ENCODE data around the gene DYSF. TPM values are rescaled to one million over a fixed set of nuclear protein-coding genes. Genes with fewer than 3 reads are reported as not detected.
A peak's percentile ranks its signal among the peaks of the same experiment; 100 is the strongest.

Gene DYSF
- total RNA-seq, 4 donors from 2014 or later: 2.8 to 14.9 (median 4.0) TPM

DNA sequence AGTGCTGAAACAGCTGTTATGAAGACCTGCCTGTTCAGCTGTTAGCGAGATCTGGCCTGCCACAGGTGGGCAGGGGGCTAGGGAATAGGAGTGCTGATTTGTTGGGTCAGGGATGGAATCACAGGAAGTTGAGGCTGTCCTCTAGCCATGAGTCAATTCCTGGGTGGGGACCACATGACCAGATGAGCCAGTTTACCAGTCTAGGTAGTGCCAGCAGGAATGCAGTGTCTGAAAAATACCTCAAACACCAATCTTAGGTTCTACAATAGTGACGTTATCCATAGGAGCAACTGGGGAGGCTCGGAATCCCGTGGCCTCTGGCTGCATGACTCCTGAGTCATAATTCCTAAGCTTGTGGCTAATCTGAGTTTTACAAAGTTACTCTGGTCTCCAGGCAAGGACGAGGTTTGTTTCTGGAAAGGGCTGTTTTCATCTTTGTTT lies 44.9 kb downstream of the DYSF start:
- Histone ChIP-seq H3K36me3 (no peaks in the 10 kb centered on the region), H3K4me3 (no peak overlapping the region), H3K27me3 (no peaks in the 10 kb centered on the region), H3K27ac (peak overlapping the region in 1 of 4 donors; percentile 19), H3K4me1 (no peaks in the 10 kb centered on the region), H3K9me3 (no peaks in the 10 kb centered on the region)
- DNase-seq: no peak
- TF ChIP-seq POLR2A (IDR thresholded peaks at IDR 0.05): no peak
- TF ChIP-seq, protein P1, sequence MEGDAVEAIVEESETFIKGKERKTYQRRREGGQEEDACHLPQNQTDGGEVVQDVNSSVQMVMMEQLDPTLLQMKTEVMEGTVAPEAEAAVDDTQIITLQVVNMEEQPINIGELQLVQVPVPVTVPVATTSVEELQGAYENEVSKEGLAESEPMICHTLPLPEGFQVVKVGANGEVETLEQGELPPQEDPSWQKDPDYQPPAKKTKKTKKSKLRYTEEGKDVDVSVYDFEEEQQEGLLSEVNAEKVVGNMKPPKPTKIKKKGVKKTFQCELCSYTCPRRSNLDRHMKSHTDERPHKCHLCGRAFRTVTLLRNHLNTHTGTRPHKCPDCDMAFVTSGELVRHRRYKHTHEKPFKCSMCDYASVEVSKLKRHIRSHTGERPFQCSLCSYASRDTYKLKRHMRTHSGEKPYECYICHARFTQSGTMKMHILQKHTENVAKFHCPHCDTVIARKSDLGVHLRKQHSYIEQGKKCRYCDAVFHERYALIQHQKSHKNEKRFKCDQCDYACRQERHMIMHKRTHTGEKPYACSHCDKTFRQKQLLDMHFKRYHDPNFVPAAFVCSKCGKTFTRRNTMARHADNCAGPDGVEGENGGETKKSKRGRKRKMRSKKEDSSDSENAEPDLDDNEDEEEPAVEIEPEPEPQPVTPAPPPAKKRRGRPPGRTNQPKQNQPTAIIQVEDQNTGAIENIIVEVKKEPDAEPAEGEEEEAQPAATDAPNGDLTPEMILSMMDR (IDR thresholded peaks at IDR 0.05): no peak

DNA sequence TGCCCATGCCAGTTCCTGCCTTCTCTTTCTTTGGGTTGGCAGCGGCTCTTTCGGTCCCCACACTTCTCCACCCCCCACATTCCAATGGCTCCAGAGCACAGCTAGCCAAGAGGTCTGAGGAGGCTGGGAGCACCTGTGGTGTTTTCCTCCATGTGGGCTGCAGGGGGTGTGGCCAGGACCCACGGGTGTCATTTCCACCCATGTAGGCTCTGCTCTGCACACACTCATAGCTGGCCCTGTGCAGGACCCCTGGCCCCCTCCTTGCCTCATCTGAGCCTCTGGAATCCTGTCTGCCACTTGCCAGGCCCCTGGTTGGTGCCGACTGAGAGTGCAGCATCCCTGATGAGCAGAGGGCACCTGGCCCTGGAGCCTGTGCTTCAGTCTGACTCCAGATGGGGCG lies 46.3 kb downstream of the DYSF start:
- peak in 1 of 3 donors; percentile 25 for DNase-seq
- Histone ChIP-seq H3K4me1 (no peaks in the 10 kb centered on the region), H3K9me3 (no peaks in the 10 kb centered on the region), H3K27ac (peak overlapping the region in 2 of 4 donors; percentile 28 to 50), H3K27me3 (no peaks in the 10 kb centered on the region), H3K36me3 (no peaks in the 10 kb centered on the region), H3K4me3 (no peak overlapping the region)
- no peak for TF ChIP-seq POLR2A (IDR thresholded peaks at IDR 0.05)
- TF ChIP-seq, protein P1 (IDR thresholded peaks at IDR 0.05): no peak

DNA sequence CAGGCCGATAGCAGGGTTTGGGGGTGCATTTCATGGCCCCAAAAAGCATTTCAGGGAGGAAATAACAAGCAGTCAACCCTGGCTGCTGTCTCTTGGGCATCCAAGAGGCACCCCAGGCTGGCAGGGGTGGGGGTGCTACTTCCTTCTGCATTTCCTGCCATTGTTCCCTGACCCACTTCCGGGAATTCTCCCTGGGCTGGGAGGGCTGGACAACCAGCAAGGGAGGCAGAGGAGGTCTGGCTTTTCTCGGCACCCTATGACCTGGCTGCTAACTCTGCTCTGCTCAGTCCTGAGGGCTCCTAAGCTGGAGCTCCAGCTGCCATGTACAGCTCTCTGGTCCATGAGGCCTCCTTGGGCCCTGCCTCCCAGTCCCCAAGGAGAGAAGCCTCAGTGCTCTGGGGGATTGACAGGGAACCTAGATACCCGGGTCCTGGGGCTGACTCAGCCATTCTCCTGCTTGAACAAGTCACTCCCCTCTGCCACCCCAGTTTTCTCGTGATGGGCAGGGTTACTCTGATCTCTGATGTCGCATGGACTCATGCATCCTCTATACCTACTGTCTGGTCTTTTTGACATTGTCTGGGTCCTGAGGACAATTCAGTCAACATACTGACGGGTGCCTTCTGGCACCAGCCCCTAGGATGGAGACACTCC lies 47.2 kb downstream of the DYSF start:
- no peak for DNase-seq
- TF ChIP-seq, protein P1 (IDR thresholded peaks at IDR 0.05): no peak
- TF ChIP-seq POLR2A (IDR thresholded peaks at IDR 0.05): no peak
- no peaks in the 10 kb centered on the region for H3K4me1 ChIP-seq
- no peaks in the 10 kb centered on the region for H3K27me3 ChIP-seq
- peak overlapping the region in 2 of 4 donors; percentile 28 to 50 for H3K27ac ChIP-seq
- no peaks in the 10 kb centered on the region for H3K9me3 ChIP-seq
- no peak overlapping the region for H3K4me3 ChIP-seq
- no peaks in the 10 kb centered on the region for H3K36me3 ChIP-seq

DNA sequence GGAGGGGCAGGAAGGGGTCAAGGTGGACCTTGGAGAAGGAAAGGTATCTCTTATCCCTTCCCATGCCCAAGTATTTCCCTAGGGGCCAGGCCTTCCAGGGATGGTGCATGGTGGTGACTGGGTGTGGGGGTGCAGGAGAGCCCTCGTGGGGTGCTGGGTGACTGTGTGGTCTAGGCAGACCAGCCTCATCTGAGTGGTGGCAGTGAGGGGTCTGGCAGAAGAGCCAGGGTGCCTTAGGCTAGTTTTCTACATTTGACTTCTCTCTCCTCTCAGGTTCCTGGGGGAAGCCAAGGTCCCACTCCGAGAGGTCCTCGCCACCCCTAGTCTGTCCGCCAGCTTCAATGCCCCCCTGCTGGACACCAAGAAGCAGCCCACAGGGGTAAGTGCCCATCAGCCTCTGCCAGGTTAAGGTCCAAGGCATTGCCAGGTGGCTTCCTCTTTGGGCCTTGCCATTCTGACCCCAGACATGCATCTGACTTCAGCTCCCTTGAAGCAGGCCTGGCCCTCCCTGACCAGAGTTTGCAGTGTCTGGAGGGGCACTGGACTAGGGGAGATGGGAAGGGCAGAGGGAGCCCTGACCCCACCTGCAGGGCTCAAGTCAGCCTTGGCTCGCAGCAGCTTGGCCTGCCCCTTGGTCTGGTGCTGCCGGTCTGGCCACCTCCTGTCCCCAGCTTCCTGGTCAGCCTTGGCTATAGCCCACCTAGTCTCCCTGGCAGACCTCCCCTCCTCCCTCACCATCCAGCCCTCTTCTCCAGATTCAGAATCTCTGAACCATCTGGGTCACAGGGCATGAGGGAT lies 49.8 kb downstream of the DYSF start:
- H3K27me3 ChIP-seq: no peaks in the 10 kb centered on the region
- no peaks in the 10 kb centered on the region for H3K9me3 ChIP-seq
- TF ChIP-seq POLR2A (IDR thresholded peaks at IDR 0.05): no peak
- TF ChIP-seq, protein P1 (IDR thresholded peaks at IDR 0.05): no peak
- DNase-seq: peak in 1 of 3 donors; percentile 29
- no peaks in the 10 kb centered on the region for H3K36me3 ChIP-seq
- H3K4me1 ChIP-seq: no peaks in the 10 kb centered on the region
- no peak overlapping the region for H3K4me3 ChIP-seq
- H3K27ac ChIP-seq: peak overlapping the region in 2 of 4 donors; percentile 45 to 52

DNA sequence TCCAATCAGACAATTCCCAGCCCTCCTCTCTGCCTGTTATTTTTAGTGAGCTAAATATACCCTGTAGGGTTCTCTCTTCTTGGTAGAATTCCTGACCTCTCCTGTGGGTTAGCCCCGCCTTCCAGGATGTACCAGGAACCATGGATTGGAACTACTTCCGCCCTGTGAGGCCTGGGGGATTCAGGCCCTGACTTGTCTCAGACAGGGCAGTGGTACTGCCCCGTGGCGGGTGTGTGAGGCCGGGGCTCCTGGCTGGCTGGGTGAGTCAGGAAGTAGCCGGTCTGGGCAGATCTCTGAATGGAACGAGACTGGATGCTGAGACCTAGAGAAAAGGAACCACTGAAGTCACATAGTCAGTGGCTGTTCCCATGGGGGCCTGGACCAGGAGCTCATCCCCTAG lies 50.5 kb downstream of the DYSF start:
- Histone ChIP-seq H3K27me3 (no peaks in the 10 kb centered on the region), H3K27ac (peak overlapping the region in 2 of 4 donors; percentile 45 to 52), H3K36me3 (no peaks in the 10 kb centered on the region), H3K4me1 (no peaks in the 10 kb centered on the region), H3K9me3 (no peaks in the 10 kb centered on the region), H3K4me3 (no peak overlapping the region)
- TF ChIP-seq POLR2A (IDR thresholded peaks at IDR 0.05): no peak
- TF ChIP-seq, protein P1 (IDR thresholded peaks at IDR 0.05): no peak
- peak in 1 of 3 donors; percentile 47 for DNase-seq

Measured in Peyer's patch (tissue), 4 donors.